OCI-LY7 (cell line): ENCODE data around the gene OR13J1. TPM values are rescaled to one million over a fixed set of nuclear protein-coding genes. Genes with fewer than 3 reads are reported as not detected.
A peak's percentile ranks its signal among the peaks of the same experiment; 100 is the strongest.

Source experiments
- BruUV-seq: library from RNA; stranded (reverse); fragments of 400-500 nt; replicated peaks from 2 replicates; lab custom pipeline; 2021; lab: Mats Ljungman, UMichigan
- CTCF ChIA-PET: fragments of 300-600 bp; sonication (Branson Sonifier 250); formaldehyde crosslinking; loops from one replicate; lab custom pipeline; 2022; ENCODE audit warnings: antibody characterized with exemption; ENCODE audit not compliant: unreplicated experiment; lab: Charles Lee
- POLR2A ChIA-PET: fragments of 300-600 bp; sonication (Branson Sonifier 250); formaldehyde crosslinking; loops from one replicate; lab custom pipeline; 2022; ENCODE audit warnings: antibody characterized with exemption; lab: Charles Lee
- DNase-seq: peaks from one replicate; pipeline ENCODE4 v3.0.0-alpha.2; 2015; ENCODE audit warnings: low spot score
- H2AFZ ChIP-seq: fragments of 200-600 bp; sonication (generic), shearing (Covaris generic); 2 replicates; pipeline ENCODE4 v1.6.1; 2014; ENCODE audit warnings: mild to moderate bottlenecking, antibody characterized with exemption, low read length, moderate library complexity
- H3K27ac ChIP-seq: fragments of 200-600 bp; sonication (generic); 2 replicates; pipeline ENCODE4 v1.5.1; 2014; ENCODE audit warnings: mixed run types, low read depth, mild to moderate bottlenecking, moderate library complexity, low read length, inconsistent platforms; ENCODE audit not compliant: poor library complexity, severe bottlenecking
- H3K36me3 ChIP-seq: fragments of 200-600 bp; sonication (generic); 2 replicates; pipeline ENCODE4 v1.6.1; 2014; ENCODE audit warnings: mild to moderate bottlenecking, antibody characterized with exemption, low read length, moderate library complexity, mixed read lengths; ENCODE audit not compliant: insufficient read depth
- H3K4me1 ChIP-seq: fragments of 200-600 bp; sonication (generic); 2 replicates; pipeline ENCODE4 v1.5.1; 2014; ENCODE audit warnings: mild to moderate bottlenecking, low read length; ENCODE audit not compliant: insufficient read depth, poor library complexity, severe bottlenecking
- H3K4me2 ChIP-seq: fragments of 200-600 bp; sonication (generic); 2 replicates; pipeline ENCODE4 v1.6.1; 2014; ENCODE audit warnings: mild to moderate bottlenecking, low read length
- H3K4me3 ChIP-seq: fragments of 200-600 bp; sonication (generic); 2 replicates; pipeline ENCODE4 v1.5.1; 2014; ENCODE audit warnings: mild to moderate bottlenecking, low read depth, low read length; ENCODE audit not compliant: poor library complexity, severe bottlenecking
- H3K79me2 ChIP-seq: fragments of 200-600 bp; sonication (generic); 2 replicates; pipeline ENCODE4 v1.6.1; 2016; ENCODE audit warnings: low read depth, mild to moderate bottlenecking, low read length, moderate library complexity, mixed read lengths; ENCODE audit not compliant: insufficient read depth
- H3K9me2 ChIP-seq: fragments of 200-600 bp; sonication (generic); 2 replicates; pipeline ENCODE4 v1.6.1; 2016; ENCODE audit warnings: mild to moderate bottlenecking, low read length, mixed read lengths; ENCODE audit not compliant: insufficient read depth
- H3K9me3 ChIP-seq: fragments of 200-600 bp; sonication (generic); 2 replicates; pipeline ENCODE4 v1.6.1; 2014; ENCODE audit warnings: mild to moderate bottlenecking, mixed run types, low read length, mixed read lengths
- H4K20me1 ChIP-seq: fragments of 200-600 bp; sonication (generic); 2 replicates; pipeline ENCODE4 v1.6.1; 2014; ENCODE audit warnings: mild to moderate bottlenecking, antibody characterized with exemption, low read length, moderate library complexity, mixed read lengths; ENCODE audit not compliant: insufficient read depth
- EZH2phosphoT487 ChIP-seq: fragments of 200-600 bp; sonication (generic); IDR thresholded peaks from 2 replicates; pipeline ENCODE4 v1.6.1; 2018; ENCODE audit warnings: low read depth, borderline replicate concordance, mild to moderate bottlenecking, mixed run types, antibody characterized with exemption, low read length, moderate library complexity, mixed read lengths
- intact Hi-C: fragments of 100-400 bp; cut with micrococcal nuclease; formaldehyde crosslinking; loops from one replicate; pipeline ENCODE4 v1.10.0; 2022; ENCODE audit not compliant: unreplicated experiment
- total RNA-seq, 2 experiments: library from RNA; depleted of rRNA in 1 of 2; stranded (reverse); fragments of >200 nt in 1 of 2; shearing (Covaris generic) in 1 of 2; gene quantifications; 2 replicates each; pipeline ENCODE4 v1.2.3, GENCODE V29; 2014 to 2022
- TF ChIP-seq, protein P1 (sequence below): fragments of 200-600 bp; sonication (generic); conservative IDR thresholded peaks from 2 replicates; pipeline ENCODE4 v1.5.1; 2014; ENCODE audit warnings: mild to moderate bottlenecking, antibody characterized with exemption, low read length, moderate library complexity, mixed read lengths

OR13J1 gene
- total RNA-seq, 2 experiments from 2014 or later: not detected

DNA sequence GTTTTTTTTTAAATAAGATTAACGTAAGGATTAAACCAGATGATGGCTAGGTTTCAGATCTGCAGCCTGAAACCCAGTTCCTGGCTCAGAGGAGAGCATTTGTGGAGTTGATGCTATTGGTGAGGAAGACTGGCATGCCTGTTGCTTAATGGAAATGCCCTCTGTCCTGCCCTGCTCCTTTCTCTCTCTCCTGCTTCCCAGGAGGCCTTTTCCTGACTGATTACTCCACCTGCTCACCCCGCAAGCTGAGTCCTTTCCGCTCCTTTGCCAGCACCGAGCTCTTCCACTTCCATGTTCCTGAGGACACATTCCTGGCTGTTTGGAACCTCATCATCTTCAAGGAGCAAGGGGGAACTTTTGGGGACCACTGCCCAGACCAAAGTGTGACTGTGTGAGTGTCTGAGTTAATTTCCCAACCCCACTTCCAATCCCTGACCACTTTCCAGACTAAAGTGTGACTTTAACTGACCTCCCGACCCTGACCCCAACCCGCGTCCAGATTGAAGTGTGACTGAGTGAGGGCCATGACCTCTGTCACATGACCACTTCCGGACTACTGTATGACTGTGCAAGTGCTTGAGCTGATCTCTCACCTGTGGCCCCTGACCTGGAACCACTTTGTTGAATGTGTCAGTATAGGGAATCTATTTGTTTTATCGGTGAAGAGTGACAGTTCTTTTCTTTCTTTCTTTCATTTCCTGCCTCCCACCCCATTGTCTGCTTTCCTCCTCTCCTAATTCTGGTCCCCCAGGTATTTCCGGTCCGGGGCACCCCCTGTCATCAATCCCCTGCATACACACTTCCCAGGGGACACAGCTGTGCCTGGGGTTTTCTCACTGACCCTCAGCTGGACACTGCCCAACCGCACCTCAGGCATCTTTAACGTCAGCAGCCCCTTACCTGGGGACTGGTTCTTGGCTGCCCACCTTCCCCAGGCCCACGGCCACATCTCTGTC, 35.7 kb downstream of the OR13J1 start:
- peaks cover 31% of the 10 kb centered on the region for H3K4me1 ChIP-seq
- BruUV-seq: no TSS peak
- peak overlapping the region; percentile 2 for H3K4me3 ChIP-seq
- H3K9me3 ChIP-seq: no peaks in the 10 kb centered on the region
- H2AFZ ChIP-seq: peak overlapping the region; percentile 51
- POLR2A ChIA-PET: interaction anchor here (0.9 to 1.0 kb wide), 5 partner anchors 8 to 106 kb away, joined by 3 to 5 read pairs (median 3); partner anchors contain the start of gene SPAG8
- peak; percentile 30 for DNase-seq
- no peaks in the 10 kb centered on the region for H3K9me2 ChIP-seq
- intact Hi-C loops: no loop called here
- no peaks in the 10 kb centered on the region for H3K79me2 ChIP-seq
- H3K27ac ChIP-seq: peak overlapping the region; percentile 15
- no peaks in the 10 kb centered on the region for H4K20me1 ChIP-seq
- TF ChIP-seq, protein P1, sequence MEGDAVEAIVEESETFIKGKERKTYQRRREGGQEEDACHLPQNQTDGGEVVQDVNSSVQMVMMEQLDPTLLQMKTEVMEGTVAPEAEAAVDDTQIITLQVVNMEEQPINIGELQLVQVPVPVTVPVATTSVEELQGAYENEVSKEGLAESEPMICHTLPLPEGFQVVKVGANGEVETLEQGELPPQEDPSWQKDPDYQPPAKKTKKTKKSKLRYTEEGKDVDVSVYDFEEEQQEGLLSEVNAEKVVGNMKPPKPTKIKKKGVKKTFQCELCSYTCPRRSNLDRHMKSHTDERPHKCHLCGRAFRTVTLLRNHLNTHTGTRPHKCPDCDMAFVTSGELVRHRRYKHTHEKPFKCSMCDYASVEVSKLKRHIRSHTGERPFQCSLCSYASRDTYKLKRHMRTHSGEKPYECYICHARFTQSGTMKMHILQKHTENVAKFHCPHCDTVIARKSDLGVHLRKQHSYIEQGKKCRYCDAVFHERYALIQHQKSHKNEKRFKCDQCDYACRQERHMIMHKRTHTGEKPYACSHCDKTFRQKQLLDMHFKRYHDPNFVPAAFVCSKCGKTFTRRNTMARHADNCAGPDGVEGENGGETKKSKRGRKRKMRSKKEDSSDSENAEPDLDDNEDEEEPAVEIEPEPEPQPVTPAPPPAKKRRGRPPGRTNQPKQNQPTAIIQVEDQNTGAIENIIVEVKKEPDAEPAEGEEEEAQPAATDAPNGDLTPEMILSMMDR: no peak
- no peak for TF ChIP-seq EZH2phosphoT487
- no peaks in the 10 kb centered on the region for H3K36me3 ChIP-seq
- H3K4me2 ChIP-seq: peak overlapping the region; percentile 43
- CTCF ChIA-PET: interaction anchor here (0.6 kb wide), 1 partner anchor 48 kb away, joined by 3 read pairs; no protein-coding TSS in a partner anchor

DNA sequence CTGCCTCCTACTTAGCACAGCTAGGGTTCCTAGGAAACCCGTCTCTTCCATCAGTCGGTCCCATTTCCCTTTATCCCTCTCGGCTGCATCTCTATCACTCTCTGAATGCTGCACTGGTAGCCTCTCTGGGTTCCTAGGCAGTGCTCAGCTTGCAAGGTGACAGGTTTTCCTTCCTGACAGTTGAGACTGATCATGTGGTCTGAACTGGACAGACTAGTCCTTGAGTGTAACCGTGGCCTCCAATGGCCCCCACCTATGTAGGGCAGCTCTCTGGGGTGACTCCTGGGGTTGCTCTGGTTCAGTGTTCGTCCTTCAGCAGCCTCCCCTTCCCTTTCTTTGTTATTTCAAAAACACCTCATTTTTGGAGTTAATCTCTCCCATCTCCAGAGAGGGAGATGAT, 37.4 kb downstream of the OR13J1 start:
- ChIA-PET POLR2A (no interaction called here), CTCF (no interaction called here)
- intact Hi-C loops: no loop called here
- no peak for DNase-seq
- BruUV-seq: no TSS peak
- H2AFZ ChIP-seq: no peak overlapping the region
- H4K20me1 ChIP-seq: no peaks in the 10 kb centered on the region
- no peak overlapping the region for H3K4me2 ChIP-seq
- no peak overlapping the region for H3K27ac ChIP-seq
- no peak overlapping the region for H3K4me3 ChIP-seq
- no peaks in the 10 kb centered on the region for H3K79me2 ChIP-seq
- TF ChIP-seq, protein P1: no peak
- TF ChIP-seq EZH2phosphoT487: no peak
- H3K9me3 ChIP-seq: no peaks in the 10 kb centered on the region
- no peaks in the 10 kb centered on the region for H3K36me3 ChIP-seq
- no peaks in the 10 kb centered on the region for H3K9me2 ChIP-seq
- peaks cover 38% of the 10 kb centered on the region for H3K4me1 ChIP-seq

DNA sequence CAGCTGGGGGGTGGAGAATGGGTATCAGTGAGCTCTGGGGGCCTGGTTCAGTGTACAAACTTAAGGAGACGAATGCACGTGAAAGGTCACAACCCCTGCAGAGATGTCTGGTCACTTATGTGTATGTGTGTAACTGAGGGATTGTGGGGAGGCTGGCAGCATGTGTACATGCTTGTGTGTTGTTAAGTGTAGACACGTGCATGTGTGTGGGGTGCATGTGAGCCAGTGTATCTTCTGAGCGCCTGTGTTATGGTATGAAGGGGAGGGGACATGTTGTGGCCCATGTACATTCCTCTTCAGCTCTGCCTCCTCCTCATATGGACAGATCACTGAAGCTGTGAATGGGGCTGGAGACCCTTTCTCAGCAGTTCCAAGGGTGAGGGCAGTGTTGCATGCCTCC, 39.2 kb downstream of the OR13J1 start:
- no TSS peak for BruUV-seq
- TF ChIP-seq EZH2phosphoT487: no peak
- TF ChIP-seq, protein P1: no peak
- ChIA-PET POLR2A (interaction anchor here (0.8 kb wide), 1 partner anchor 14 kb away, joined by 3 read pairs; no protein-coding TSS in a partner anchor), CTCF (interaction anchor here (0.7 kb wide), 1 partner anchor 41 kb away, joined by 3 read pairs; no protein-coding TSS in a partner anchor)
- H2AFZ ChIP-seq: no peak overlapping the region
- H3K4me3 ChIP-seq: no peak overlapping the region
- H3K9me2 ChIP-seq: no peaks in the 10 kb centered on the region
- H3K36me3 ChIP-seq: no peaks in the 10 kb centered on the region
- no peak overlapping the region for H3K4me2 ChIP-seq
- DNase-seq: no peak
- H3K27ac ChIP-seq: no peak overlapping the region
- no peaks in the 10 kb centered on the region for H4K20me1 ChIP-seq
- intact Hi-C loops: no loop called here
- H3K79me2 ChIP-seq: no peaks in the 10 kb centered on the region
- peaks cover 43% of the 10 kb centered on the region for H3K4me1 ChIP-seq
- H3K9me3 ChIP-seq: no peaks in the 10 kb centered on the region
